GM23338 (cell line): ENCODE data around the gene CBFA2T2. TPM values are rescaled to one million over a fixed set of nuclear protein-coding genes. Genes with fewer than 3 reads are reported as not detected.

Experiments used
- ATAC-seq: fragments of 200-7000 bp; cut with Tn5 transposase; 3 replicates; pipeline ENCODE4 v1.9.1; 2020
- DNase-seq: peaks from one replicate; pipeline ENCODE4 v3.0.0-alpha.2; 2015; ENCODE audit warnings: low spot score
- H2AFZ ChIP-seq: fragments of 200-600 bp; sonication (generic); 2 replicates; pipeline ENCODE4 v1.8.0; 2016; ENCODE audit warnings: antibody characterized with exemption, mild to moderate bottlenecking, moderate library complexity
- H3F3A ChIP-seq: fragments of 200-600 bp; sonication (generic); replicated peaks from 2 replicates; pipeline ENCODE4 v1.8.0; 2017; ENCODE audit warnings: antibody characterized with exemption, mixed run types, low read depth
- H3K27ac ChIP-seq: fragments of 200-600 bp; sonication (generic); 2 replicates; pipeline ENCODE4 v1.6.1; 2016; ENCODE audit warnings: low read depth
- H3K27me3 ChIP-seq: fragments of 200-600 bp; sonication (generic); 2 replicates; pipeline ENCODE4 v1.8.0; 2016; ENCODE audit warnings: mild to moderate bottlenecking, mixed run types, moderate library complexity; ENCODE audit not compliant: insufficient read depth
- H3K36me3 ChIP-seq: fragments of 200-600 bp; sonication (generic); 2 replicates; pipeline ENCODE4 v1.8.0; 2016; ENCODE audit warnings: mild to moderate bottlenecking; ENCODE audit not compliant: insufficient read depth
- H3K4me1 ChIP-seq: fragments of 200-600 bp; sonication (generic); 2 replicates; pipeline ENCODE4 v1.8.0; 2016; ENCODE audit warnings: mild to moderate bottlenecking, moderate library complexity; ENCODE audit not compliant: insufficient read depth
- H3K4me2 ChIP-seq: fragments of 200-600 bp; sonication (generic); 2 replicates; pipeline ENCODE4 v1.7.1; 2017; ENCODE audit warnings: mixed run types
- H3K4me3 ChIP-seq: fragments of 200-600 bp; sonication (generic); 2 replicates; pipeline ENCODE4 v1.6.1; 2016; ENCODE audit warnings: mixed run types
- H3K79me2 ChIP-seq: fragments of 200-600 bp; sonication (generic); replicated peaks from 2 replicates; pipeline ENCODE4 v1.8.0; 2017; ENCODE audit warnings: mild to moderate bottlenecking; ENCODE audit not compliant: insufficient read depth
- H3K9me2 ChIP-seq: fragments of 200-600 bp; sonication (generic); 2 replicates; pipeline ENCODE4 v1.8.0; 2017; ENCODE audit not compliant: insufficient read depth
- H4K20me1 ChIP-seq: fragments of 200-600 bp; sonication (generic); replicated peaks from 2 replicates; pipeline ENCODE4 v1.8.0; 2017; ENCODE audit warnings: mild to moderate bottlenecking; ENCODE audit not compliant: insufficient read depth
- H3K27ac Mint-ChIP-seq: 2 replicates; pipeline ENCODE4 v1.8.0; 2020; ENCODE audit warnings: inconsistent platforms, mild to moderate bottlenecking, moderate library complexity, mixed read lengths
- H3K27me3 Mint-ChIP-seq: 3 replicates; pipeline ENCODE4 v1.8.0; 2022; ENCODE audit warnings: low read depth, mild to moderate bottlenecking, moderate library complexity, mixed read lengths, inconsistent platforms; ENCODE audit not compliant: insufficient read depth, poor library complexity
- H3K36me3 Mint-ChIP-seq: 3 replicates; pipeline ENCODE4 v1.8.0; 2021; ENCODE audit warnings: low read depth, mild to moderate bottlenecking, inconsistent platforms, moderate library complexity, mixed read lengths
- H3K4me1 Mint-ChIP-seq: 3 replicates; pipeline ENCODE4 v1.8.0; 2020; ENCODE audit warnings: mild to moderate bottlenecking, inconsistent platforms, mixed read lengths
- H3K4me3 Mint-ChIP-seq: 3 replicates; pipeline ENCODE4 v1.8.0; 2021; ENCODE audit warnings: moderate library complexity, mild to moderate bottlenecking, inconsistent platforms, mixed read lengths
- H3K9me3 Mint-ChIP-seq: 3 replicates; pipeline ENCODE4 v1.8.0; 2020; ENCODE audit warnings: moderate library complexity, mild to moderate bottlenecking, inconsistent platforms, mixed read lengths
- CTCF ChIP-seq, 2 experiments: fragments of 200-600 bp in 1 of 2; sonication (generic) in 1 of 2; conservative IDR thresholded peaks; 2 replicates each; pipeline versions ENCODE4 v1.5.1 to v1.6.1; 2016 to 2017; ENCODE audit warnings: antibody characterized with exemption in 2 of 2, low read depth in 2 of 2, mild to moderate bottlenecking in 2 of 2, moderate library complexity in 1 of 2
- JUNB ChIP-seq: IDR thresholded peaks from one replicate; pipeline ENCODE4 v1.6.1; 2016; ENCODE audit warnings: antibody characterized with exemption; ENCODE audit not compliant: unreplicated experiment
- NANOG ChIP-seq: IDR thresholded peaks from 2 replicates; pipeline ENCODE4 v1.6.1; 2016; ENCODE audit warnings: antibody characterized with exemption, borderline replicate concordance
- STAT1 ChIP-seq: IDR thresholded peaks from one replicate; pipeline ENCODE4 v1.6.1; 2016; ENCODE audit warnings: antibody characterized with exemption; ENCODE audit not compliant: unreplicated experiment
- ZNF114 ChIP-seq: fragments of 250-450 bp; sonication (Bioruptor Pico); IDR thresholded peaks from 2 replicates; pipeline ENCODE4 v1.5.0; 2020; ENCODE audit warnings: mild to moderate bottlenecking, moderate library complexity
- ZNF331 ChIP-seq: fragments of 250-450 bp; sonication (Bioruptor Pico); IDR thresholded peaks from 2 replicates; pipeline ENCODE4 v1.5.0; 2020; ENCODE audit warnings: low read depth, mild to moderate bottlenecking, moderate library complexity
- ZNF462 ChIP-seq: fragments of 250-450 bp; sonication (Bioruptor Pico); IDR thresholded peaks from 2 replicates; pipeline ENCODE4 v1.5.0; 2020; ENCODE audit warnings: mild to moderate bottlenecking, moderate library complexity
- polyA plus RNA-seq: library from polyadenylated mRNA; unstranded; fragments of >200 nt; fragmentation: Nextera tagmentation; extraction: Ambion mirVana; gene quantifications from 2 replicates; pipeline ENCODE4 v1.2.1, GENCODE V29; 2016
- total RNA-seq: library from RNA; depleted of rRNA; stranded (reverse); fragments of >200 nt; shearing (Covaris generic); gene quantifications from 2 replicates; pipeline ENCODE4 v1.2.3, GENCODE V29; 2014

Gene CBFA2T2
- total and polyA plus RNA-seq, 2 experiments from 2014 or later: 12.7 to 15.8 TPM

- TF ChIP-seq ZNF462: no peak
- no peak for TF ChIP-seq ZNF114 (CRISPR knock-in tag)
- TF ChIP-seq JUNB: no peak
- TF ChIP-seq CTCF (conservative IDR thresholded peaks at IDR 0.05; ENCODE audit: low read depth in 2 of 2): no peak
- TF ChIP-seq ZNF331 (CRISPR knock-in tag): no peak
Measured at GRCh38 chr20:33688938-33689424, 199.1 kb downstream of the CBFA2T2 start (continued).

- Mint-ChIP-seq H3K9me3 (no peaks in the 10 kb centered on the region), H3K4me1 (peaks cover 29% of the 10 kb centered on the region), H3K4me3 (no peak overlapping the region), H3K36me3 (no peaks in the 10 kb centered on the region), H3K27me3 (peaks cover 21% of the 10 kb centered on the region), H3K27ac (no peak overlapping the region)
- H3K4me1 ChIP-seq: peaks cover 11% of the 10 kb centered on the region
- H3K79me2 ChIP-seq: peaks cover 12% of the 10 kb centered on the region
- ATAC-seq: no peak
- no peak overlapping the region for H3K4me3 ChIP-seq
- 0 out of 2 replicates have a peak, but pooled peaks cover 2% of the 10 kb centered on the region for H3F3A ChIP-seq
- DNase-seq: no peak
- H3K27me3 ChIP-seq: no peaks in the 10 kb centered on the region
- no peak for TF ChIP-seq NANOG
- no peak for TF ChIP-seq STAT1
- no peaks in the 10 kb centered on the region for H3K36me3 ChIP-seq
- H4K20me1 ChIP-seq: peaks cover 7% of the 10 kb centered on the region; the same call in 1 of the 2 replicates
- no peak overlapping the region for H2AFZ ChIP-seq
- no peak overlapping the region for H3K27ac ChIP-seq
- H3K4me2 ChIP-seq: no peak overlapping the region
- H3K9me2 ChIP-seq: no peaks in the 10 kb centered on the region
Measured at GRCh38 chr20:33689493-33689892, 199.6 kb downstream of the CBFA2T2 start.
